Measurements from ENCODE around the gene GRIN2B.

The GRIN2B gene

DNA sequence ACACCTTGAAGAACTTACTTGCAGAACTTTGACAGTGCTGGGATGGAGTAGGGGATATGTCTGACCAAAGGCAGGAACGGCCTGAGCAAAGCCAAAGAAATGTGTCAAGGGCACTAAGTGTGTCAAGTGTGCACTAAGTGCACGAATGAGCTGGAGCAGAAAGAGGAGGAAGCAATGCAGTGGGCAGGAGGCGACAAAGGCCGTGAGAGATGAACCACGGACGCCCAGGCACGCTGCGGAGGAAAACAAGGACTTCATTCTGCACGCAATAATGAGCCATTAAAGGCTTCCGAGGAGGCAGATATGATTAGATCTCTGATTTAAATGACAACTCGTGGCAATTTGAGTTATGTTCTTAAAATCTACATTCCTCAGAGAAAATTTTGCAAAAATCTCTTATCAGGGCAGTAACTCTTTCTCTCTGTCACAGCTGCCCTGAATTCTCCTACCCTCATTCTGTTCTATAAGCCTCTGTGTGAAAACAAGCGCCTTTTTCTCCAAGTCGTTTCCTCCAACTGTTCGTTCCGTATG, 25.3 kb downstream of the GRIN2B start:
- no peak for DNase-seq

GRCh38 chr12:13952096-13952495, 29.3 kb downstream of the GRIN2B start:
- DNase-seq = no peak

- no peak for DNase-seq
Measured at GRCh38 chr12:13950502-13950901, 30.9 kb downstream of the GRIN2B start.

DNA sequence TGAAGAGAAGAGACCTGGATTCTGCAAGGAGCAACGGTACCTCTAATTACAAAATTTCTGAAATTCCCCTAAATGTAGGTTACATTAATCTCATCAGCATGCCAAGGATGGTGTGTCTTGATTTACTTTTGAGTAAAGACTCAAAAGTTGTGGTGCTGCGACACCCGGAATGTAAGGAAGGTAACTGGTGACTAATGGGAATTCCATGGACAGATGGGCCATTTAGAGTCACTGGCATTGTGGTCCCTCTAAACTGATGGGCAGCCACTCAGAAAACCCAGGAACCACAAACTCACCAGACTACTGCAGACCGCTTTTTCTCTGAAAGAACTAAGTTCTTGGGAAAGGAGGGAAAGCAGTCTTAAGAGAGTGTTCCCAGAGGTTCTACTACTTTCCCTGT, 32.8 kb downstream of the GRIN2B start:
- no peak for DNase-seq

DNA sequence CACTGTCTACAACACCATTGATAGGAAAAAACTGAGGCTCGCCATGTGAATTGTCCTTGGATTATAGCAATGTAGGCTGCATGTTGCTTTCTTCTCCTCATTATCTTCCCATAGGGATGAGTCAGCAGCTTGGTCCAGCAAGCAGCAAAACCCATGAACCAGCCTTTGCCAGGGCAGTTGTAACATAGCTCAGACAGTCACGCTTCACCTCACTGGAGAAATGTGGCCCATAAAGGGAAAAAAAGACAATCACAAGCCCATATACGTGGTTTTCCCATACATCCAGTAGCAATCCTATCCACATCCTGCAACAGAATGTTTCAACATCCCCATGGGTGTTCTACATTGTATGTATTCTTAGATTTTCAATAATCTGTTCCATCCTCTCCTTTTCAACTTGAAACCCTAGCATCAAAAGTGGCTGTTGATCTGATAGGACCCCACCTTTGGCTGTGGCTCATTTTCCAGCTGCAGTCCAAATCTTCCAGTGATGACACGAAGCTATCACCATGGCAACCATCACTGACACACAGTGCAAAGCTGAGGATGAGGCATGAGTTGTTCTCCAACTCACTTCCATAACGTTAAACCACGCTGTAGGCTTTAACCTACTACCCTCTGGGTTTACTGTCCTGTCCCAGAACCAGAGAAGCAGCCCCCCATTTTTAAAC, 34.0 kb downstream of the GRIN2B start:
- DNase-seq = no peak

DNA sequence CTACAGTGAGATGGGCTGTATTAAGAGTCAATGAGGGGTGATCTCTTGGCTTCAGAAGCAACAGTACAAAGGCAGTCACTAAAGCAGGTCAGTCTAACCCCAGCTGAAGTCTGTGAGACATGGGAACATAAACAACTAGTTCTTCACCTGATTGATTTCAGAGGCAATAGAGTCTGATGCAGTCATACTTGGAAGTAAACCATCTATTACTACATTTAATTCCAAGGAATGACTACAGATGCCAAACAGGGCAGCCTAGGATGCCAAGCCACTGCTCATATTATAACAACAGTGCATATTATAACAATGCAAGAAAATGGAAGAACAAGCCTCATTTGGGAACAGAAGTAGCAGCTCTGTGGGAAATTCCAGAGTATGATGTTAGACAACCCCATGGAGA, 35.8 kb downstream of the GRIN2B start:
- no peak for DNase-seq

GRCh38 chr12:13945236-13945635, 36.2 kb downstream of the GRIN2B start:
- DNase-seq = no peak

DNA sequence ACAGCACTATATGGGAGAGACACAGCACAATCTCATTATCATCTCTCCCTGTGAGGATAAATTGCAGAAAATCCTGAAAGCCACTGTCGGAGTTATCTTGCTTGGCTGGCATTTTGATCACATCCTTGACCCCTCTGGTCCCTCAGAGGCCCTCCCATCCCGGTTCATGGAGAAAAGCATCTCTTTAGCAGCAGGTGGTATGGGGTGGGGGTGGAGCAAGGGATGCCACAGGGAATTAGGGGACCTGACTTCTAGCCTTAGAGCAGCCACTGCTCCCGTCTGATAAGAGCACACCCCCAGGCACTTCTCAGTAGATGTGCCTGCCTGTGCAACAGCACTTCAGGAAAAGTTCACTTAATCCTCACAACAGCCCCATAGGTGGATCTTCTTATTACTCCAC, 38.6 kb downstream of the GRIN2B start:
- DNase-seq = no peak

DNA sequence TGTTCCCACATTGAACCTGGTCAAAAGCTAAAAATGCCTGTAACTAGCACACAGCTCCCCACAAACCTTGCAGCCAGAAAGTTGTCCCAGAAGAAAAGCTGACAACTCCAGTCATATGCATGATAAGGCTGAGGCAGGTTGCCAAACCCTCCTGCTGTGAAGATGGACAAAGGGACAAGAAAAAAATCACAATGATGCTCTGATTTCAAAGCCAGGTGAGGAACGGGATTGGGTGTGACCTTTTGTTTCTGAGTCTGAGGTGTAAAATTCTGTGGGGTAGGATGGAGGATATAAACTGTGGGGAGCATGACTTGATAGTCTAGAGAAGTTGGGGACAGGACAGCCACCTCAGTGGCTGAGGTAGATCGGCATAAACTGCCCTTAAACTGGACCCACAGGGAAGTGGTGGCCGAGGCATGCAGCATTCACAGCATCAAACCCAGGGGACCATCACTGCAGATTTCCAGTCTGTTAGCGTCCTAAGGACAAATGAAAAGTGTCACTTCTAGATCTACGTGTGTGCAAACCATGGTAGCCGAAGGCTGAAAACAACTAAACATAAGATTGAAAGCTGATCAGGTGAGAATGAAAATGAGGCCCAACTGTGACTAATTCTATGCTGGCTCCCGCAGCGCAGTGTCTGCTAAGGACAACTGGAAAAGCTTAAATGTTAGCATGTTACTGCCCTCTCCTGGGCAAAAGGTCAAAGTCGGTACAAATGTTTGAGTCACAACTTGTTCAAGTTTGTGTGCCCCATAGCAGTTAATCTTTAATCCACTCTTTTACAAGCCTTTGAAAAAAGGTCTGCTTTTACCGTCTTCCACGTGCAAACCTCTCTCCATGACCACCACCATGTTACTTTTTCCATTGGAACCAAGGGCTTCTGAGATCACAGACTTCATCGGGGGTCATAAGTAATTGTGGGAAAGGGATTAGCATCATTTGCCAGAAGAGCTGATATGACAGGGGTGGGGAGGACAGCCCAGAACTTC, 39.8 kb downstream of the GRIN2B start:
- no peak for DNase-seq

GRCh38 chr12:13940335-13940865, 41.0 kb downstream of the GRIN2B start:
- DNase-seq = no peak

GRCh38 chr12:13937735-13938134, 43.7 kb downstream of the GRIN2B start:
- DNase-seq = no peak

- no peak for DNase-seq
Measured at GRCh38 chr12:13935169-13935568, 46.2 kb downstream of the GRIN2B start.

Measured in NCI-H2171 treated with DMSO at 0.1 percent for 48 hours (cell line).